ENCODE measurements around the gene TIMM44.
A peak's percentile ranks its signal among the peaks of the same experiment; 100 is the strongest.
"Not testable (repeated sequence)": the region's sequence is repeated elsewhere in the genome, so short reads cannot be mapped to it uniquely, and the experiment has no call there.

TIMM44 gene

GRCh38 chr19:7933828-7934725 lies 9.4 kb downstream of the TIMM44 start:
- DNase-seq (ENCODE audit: low read depth) = no peak
- TF ChIP-seq CTCF (conservative IDR thresholded peaks at IDR 0.05; ENCODE audit: control insufficient read depth, insufficient read depth, low read depth, low read length) = no peak
- H3K4me3 ChIP-seq (ENCODE audit: control insufficient read depth, low read depth, low read length) = no peak overlapping the region

- DNase-seq (ENCODE audit: low read depth) = no peak
- TF ChIP-seq CTCF (conservative IDR thresholded peaks at IDR 0.05; ENCODE audit: control insufficient read depth, insufficient read depth, low read depth, low read length) = peak; percentile 25
- no peak overlapping the region for H3K4me3 ChIP-seq (ENCODE audit: control insufficient read depth, low read depth, low read length)
Measured at GRCh38 chr19:7933411-7933810, 10.1 kb downstream of the TIMM44 start.

DNA sequence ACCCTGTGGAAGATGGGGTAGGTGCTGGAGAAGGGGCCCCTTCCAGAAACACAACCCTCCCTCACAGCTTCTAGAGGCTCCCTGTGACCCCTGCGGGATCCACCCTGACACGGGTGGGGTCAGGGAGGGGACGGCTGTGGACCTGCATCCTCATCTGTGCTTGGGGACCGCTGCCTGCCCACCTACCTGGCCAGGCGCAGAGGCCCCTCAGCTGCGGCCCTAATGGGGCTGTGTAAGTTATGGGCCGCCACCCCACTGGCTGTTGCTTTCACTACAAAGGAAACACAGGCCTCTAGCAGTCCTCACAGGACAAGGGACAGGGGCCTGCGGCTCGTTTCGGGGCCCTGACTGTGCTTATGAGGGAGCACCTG lies 10.6 kb downstream of the TIMM44 start:
- DNase-seq (ENCODE audit: low read depth) = no peak
- no peak for TF ChIP-seq CTCF (conservative IDR thresholded peaks at IDR 0.05; ENCODE audit: control insufficient read depth, insufficient read depth, low read depth, low read length)
- no peak overlapping the region for H3K4me3 ChIP-seq (ENCODE audit: control insufficient read depth, low read depth, low read length)

DNA sequence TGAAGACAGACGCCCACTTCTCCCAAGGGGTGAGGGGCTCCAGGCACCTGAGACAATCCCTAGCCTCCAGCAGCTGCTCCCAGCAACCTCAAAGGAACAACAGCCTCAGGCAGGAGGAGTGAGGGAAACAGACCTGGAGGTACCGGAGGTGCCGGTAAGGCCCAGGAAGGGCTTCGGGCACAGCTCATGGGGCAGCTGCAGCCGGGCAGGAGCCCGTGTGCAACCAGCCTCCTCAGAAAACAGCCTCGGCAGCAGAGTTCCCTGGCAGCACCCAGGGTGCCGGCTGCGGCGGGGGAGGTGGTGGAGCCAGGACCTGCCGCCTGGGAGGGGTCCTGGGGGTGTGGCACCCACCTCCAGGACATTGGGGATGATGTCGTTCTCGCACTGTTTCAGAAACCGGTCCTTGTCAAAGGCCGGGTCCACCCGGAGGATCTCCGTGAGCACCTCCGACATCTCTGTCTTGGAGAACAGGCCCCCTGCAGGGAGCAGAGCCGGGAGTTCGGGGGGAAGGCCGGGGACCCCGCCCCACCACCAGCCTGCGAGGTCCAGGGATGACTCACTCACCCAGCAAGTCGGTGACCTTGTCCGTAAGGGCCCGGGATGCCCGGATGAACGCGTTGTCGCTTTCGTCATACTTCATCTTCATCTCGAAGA lies 11.1 kb downstream of the TIMM44 start:
- no peak overlapping the region for H3K4me3 ChIP-seq (ENCODE audit: control insufficient read depth, low read depth, low read length)
- TF ChIP-seq CTCF (conservative IDR thresholded peaks at IDR 0.05; ENCODE audit: control insufficient read depth, insufficient read depth, low read depth, low read length) = no peak
- DNase-seq (ENCODE audit: low read depth) = no peak

- TF ChIP-seq CTCF (conservative IDR thresholded peaks at IDR 0.05; ENCODE audit: control insufficient read depth, insufficient read depth, low read depth, low read length) = no peak
- no peak for DNase-seq (ENCODE audit: low read depth)
- no peak overlapping the region for H3K4me3 ChIP-seq (ENCODE audit: control insufficient read depth, low read depth, low read length)
Measured at GRCh38 chr19:7931221-7932061, 12.0 kb downstream of the TIMM44 start.

DNA sequence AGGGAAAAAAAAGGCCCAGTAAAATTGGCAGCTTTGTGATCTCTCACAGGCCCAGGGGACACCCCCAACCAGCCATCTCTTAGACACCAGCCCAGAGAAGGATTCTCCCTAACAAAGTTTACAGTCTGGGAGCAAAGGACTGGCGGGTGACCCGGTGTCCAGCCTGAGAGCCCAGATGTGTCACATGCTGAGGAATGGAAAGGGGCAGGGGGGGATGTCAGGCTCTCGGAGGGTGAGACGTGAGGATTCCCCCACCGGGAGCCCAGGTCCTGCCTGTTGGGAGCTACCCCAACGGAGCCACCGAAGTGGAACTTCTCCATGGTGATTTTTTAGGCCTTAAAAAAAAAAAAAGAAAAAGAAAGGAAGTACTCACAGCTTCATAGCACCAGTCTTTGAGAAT lies 12.7 kb downstream of the TIMM44 start:
- TF ChIP-seq CTCF (conservative IDR thresholded peaks at IDR 0.05; ENCODE audit: control insufficient read depth, insufficient read depth, low read depth, low read length) = no peak
- DNase-seq (ENCODE audit: low read depth) = no peak
- no peak overlapping the region for H3K4me3 ChIP-seq (ENCODE audit: control insufficient read depth, low read depth, low read length)

- H3K4me3 ChIP-seq (ENCODE audit: control insufficient read depth, low read depth, low read length) = not testable (repeated sequence)
- DNase-seq (ENCODE audit: low read depth) = peak; percentile 23
Measured at GRCh38 chr19:7930030-7930429, 13.4 kb downstream of the TIMM44 start.
